ENCODE data around the gene LMO4. TPM values are rescaled to one million over a fixed set of nuclear protein-coding genes. Genes with fewer than 3 reads are reported as not detected.

The LMO4 gene
- total and polyA plus RNA-seq, 10 of the 15 experiments (the other 5 are each of a cell fraction or from before 2014, with no cell fraction given) = 3.8 to 76.6 (median 20.7) TPM

DNA sequence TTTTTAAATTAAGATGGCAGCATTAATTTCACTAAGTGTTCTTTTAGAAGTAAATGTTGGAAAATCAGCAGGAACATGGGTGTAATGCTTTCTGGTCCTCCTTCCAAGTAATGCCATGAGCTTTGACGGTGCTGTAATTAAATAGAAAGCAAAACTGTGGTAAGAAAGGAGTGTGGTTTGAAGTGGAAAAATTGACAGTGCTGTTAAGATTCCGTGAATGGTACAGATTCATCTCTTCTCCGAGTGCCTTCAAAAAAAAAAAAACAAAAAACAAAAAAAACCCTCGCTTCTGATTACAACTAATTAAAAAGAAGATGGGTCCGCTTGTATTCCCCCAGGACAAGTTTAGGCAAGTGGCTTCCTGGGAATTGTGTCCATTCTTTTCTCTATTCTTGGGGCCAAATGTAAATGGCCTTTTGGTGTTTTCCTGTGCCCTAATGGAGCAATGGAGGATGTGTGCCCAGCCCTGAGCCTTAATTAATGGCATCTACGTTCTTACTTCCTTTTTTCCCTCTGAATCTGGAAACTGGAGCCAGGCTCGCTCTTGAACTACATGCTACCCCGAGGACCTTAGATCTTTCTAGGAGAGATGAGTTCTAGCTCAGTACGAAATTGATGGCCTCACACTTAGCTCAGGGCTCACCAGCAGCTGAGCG is 5.1 kb downstream of the LMO4 start:
- Histone ChIP-seq H3K9ac (ENCODE audit: control insufficient read depth, insufficient read depth, low read length) (peak overlapping the region; percentile 79; the same call in 1 of the 2 replicates), H3K36me3 (ENCODE audit: control insufficient read depth in 2 of 2, insufficient read depth in 2 of 2, low read length in 1 of 2) (peaks cover 0 to 5% of the 10 kb centered on the region in 2 experiments; a peak in 1 of 4 replicates), H2AFZ (ENCODE audit: control insufficient read depth, low read depth, low read length) (no peak overlapping the region), H3K79me2 (ENCODE audit: control insufficient read depth, insufficient read depth, low read length) (peaks cover 56% of the 10 kb centered on the region), H4K20me1 (ENCODE audit: control insufficient read depth, insufficient read depth) (no peaks in the 10 kb centered on the region), H3K4me2 (ENCODE audit: control insufficient read depth, insufficient read depth) (peak overlapping the region; percentile 79), H3K4me1 (ENCODE audit: control insufficient read depth, insufficient read depth, low read length) (peaks cover 14% of the 10 kb centered on the region), H3K27me3 (replicated peaks in 1 of 2; ENCODE audit: control insufficient read depth in 2 of 2, insufficient read depth in 2 of 2, low read length in 1 of 2) (no peaks in the 10 kb centered on the region), H3K4me3 (peak overlapping the region; percentile 75), H3K9me3 (replicated peaks; ENCODE audit: control insufficient read depth, insufficient read depth, low read length) (no peaks in the 10 kb centered on the region), H3K27ac (ENCODE audit: control insufficient read depth, insufficient read depth) (peak overlapping the region; percentile 53)
- no TSS peak for BruUV-seq (replicated peaks)
- DNase-seq (ENCODE audit: low read depth, low spot score) (no peak), ATAC-seq (no peak), FAIRE-seq (no peak)
- WGBS (ENCODE audit: insufficient coverage, insufficient replicate concordance, low lambda C conversion rate, missing lambda C conversion rate) = 42% methylated on average over 10 of the region's 10 CpGs
- intact Hi-C loops (cut with micrococcal nuclease; ENCODE audit: unreplicated experiment) = loop anchor here (5.0 to 10.0 kb wide), 4 partner anchors 253 to 629 kb away; partner anchors contain the start of genes HS2ST1, SELENOF and SH3GLB1
- in situ Hi-C loops (cut with MboI) = loop anchor here (5.0 kb wide), 1 partner anchor 118 kb away; no protein-coding TSS in a partner anchor
- SMC1A ChIA-PET (ENCODE audit: uncharacterized antibody, unreplicated experiment) = interaction anchor here (0.9 to 1.6 kb wide), 10 partner anchors 8 to 620 kb away, joined by 3 to 5 read pairs (median 4); no protein-coding TSS in a partner anchor
- RAD21 ChIA-PET (ENCODE audit: unreplicated experiment) = interaction anchor here (0.9 to 7.9 kb wide), 4 partner anchors 117 to 620 kb away, joined by 3 to 55 read pairs (median 7); no protein-coding TSS in a partner anchor
- POLR2A ChIA-PET = interaction anchor here (0.6 kb wide), 2 partner anchors 259 to 1066 kb away, joined by 3 to 4 read pairs; no protein-coding TSS in a partner anchor
- CTCF ChIA-PET = interaction anchor here (0.7 to 1.8 kb wide), 6 partner anchors 7 to 620 kb away, joined by 3 to 12 read pairs (median 4); no protein-coding TSS in a partner anchor
- TF ChIP-seq, protein P1, sequence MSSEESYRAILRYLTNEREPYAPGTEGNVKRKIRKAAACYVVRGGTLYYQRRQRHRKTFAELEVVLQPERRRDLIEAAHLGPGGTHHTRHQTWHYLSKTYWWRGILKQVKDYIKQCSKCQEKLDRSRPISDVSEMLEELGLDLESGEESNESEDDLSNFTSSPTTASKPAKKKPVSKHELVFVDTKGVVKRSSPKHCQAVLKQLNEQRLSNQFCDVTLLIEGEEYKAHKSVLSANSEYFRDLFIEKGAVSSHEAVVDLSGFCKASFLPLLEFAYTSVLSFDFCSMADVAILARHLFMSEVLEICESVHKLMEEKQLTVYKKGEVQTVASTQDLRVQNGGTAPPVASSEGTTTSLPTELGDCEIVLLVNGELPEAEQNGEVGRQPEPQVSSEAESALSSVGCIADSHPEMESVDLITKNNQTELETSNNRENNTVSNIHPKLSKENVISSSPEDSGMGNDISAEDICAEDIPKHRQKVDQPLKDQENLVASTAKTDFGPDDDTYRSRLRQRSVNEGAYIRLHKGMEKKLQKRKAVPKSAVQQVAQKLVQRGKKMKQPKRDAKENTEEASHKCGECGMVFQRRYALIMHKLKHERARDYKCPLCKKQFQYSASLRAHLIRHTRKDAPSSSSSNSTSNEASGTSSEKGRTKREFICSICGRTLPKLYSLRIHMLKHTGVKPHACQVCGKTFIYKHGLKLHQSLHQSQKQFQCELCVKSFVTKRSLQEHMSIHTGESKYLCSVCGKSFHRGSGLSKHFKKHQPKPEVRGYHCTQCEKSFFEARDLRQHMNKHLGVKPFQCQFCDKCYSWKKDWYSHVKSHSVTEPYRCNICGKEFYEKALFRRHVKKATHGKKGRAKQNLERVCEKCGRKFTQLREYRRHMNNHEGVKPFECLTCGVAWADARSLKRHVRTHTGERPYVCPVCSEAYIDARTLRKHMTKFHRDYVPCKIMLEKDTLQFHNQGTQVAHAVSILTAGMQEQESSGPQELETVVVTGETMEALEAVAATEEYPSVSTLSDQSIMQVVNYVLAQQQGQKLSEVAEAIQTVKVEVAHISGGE (CRISPR knock-in tag; IDR thresholded peaks at IDR 0.05) = no peak
- no peak for TF ChIP-seq MYB (IDR thresholded peaks at IDR 0.05; ENCODE audit: borderline replicate concordance, low read depth, low read length)
- TF ChIP-seq, protein P2, sequence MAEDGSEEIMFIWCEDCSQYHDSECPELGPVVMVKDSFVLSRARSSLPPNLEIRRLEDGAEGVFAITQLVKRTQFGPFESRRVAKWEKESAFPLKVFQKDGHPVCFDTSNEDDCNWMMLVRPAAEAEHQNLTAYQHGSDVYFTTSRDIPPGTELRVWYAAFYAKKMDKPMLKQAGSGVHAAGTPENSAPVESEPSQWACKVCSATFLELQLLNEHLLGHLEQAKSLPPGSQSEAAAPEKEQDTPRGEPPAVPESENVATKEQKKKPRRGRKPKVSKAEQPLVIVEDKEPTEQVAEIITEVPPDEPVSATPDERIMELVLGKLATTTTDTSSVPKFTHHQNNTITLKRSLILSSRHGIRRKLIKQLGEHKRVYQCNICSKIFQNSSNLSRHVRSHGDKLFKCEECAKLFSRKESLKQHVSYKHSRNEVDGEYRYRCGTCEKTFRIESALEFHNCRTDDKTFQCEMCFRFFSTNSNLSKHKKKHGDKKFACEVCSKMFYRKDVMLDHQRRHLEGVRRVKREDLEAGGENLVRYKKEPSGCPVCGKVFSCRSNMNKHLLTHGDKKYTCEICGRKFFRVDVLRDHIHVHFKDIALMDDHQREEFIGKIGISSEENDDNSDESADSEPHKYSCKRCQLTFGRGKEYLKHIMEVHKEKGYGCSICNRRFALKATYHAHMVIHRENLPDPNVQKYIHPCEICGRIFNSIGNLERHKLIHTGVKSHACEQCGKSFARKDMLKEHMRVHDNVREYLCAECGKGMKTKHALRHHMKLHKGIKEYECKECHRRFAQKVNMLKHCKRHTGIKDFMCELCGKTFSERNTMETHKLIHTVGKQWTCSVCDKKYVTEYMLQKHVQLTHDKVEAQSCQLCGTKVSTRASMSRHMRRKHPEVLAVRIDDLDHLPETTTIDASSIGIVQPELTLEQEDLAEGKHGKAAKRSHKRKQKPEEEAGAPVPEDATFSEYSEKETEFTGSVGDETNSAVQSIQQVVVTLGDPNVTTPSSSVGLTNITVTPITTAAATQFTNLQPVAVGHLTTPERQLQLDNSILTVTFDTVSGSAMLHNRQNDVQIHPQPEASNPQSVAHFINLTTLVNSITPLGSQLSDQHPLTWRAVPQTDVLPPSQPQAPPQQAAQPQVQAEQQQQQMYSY (CRISPR knock-in tag; IDR thresholded peaks at IDR 0.05) = no peak
- TF ChIP-seq NRF1 (conservative IDR thresholded peaks at IDR 0.05; ENCODE audit: low read depth, low read length) = no peak
- TF ChIP-seq RUNX3 (IDR thresholded peaks at IDR 0.05; ENCODE audit: low read length) = peak; percentile 73
- TF ChIP-seq MEF2B (IDR thresholded peaks at IDR 0.05; ENCODE audit: partially characterized antibody, poor library complexity, severe bottlenecking) = peak; percentile 7
- TF ChIP-seq, protein P3, sequence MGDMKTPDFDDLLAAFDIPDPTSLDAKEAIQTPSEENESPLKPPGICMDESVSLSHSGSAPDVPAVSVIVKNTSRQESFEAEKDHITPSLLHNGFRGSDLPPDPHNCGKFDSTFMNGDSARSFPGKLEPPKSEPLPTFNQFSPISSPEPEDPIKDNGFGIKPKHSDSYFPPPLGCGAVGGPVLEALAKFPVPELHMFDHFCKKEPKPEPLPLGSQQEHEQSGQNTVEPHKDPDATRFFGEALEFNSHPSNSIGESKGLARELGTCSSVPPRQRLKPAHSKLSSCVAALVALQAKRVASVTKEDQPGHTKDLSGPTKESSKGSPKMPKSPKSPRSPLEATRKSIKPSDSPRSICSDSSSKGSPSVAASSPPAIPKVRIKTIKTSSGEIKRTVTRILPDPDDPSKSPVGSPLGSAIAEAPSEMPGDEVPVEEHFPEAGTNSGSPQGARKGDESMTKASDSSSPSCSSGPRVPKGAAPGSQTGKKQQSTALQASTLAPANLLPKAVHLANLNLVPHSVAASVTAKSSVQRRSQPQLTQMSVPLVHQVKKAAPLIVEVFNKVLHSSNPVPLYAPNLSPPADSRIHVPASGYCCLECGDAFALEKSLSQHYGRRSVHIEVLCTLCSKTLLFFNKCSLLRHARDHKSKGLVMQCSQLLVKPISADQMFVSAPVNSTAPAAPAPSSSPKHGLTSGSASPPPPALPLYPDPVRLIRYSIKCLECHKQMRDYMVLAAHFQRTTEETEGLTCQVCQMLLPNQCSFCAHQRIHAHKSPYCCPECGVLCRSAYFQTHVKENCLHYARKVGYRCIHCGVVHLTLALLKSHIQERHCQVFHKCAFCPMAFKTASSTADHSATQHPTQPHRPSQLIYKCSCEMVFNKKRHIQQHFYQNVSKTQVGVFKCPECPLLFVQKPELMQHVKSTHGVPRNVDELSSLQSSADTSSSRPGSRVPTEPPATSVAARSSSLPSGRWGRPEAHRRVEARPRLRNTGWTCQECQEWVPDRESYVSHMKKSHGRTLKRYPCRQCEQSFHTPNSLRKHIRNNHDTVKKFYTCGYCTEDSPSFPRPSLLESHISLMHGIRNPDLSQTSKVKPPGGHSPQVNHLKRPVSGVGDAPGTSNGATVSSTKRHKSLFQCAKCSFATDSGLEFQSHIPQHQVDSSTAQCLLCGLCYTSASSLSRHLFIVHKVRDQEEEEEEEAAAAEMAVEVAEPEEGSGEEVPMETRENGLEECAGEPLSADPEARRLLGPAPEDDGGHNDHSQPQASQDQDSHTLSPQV (IDR thresholded peaks at IDR 0.05) = no peak
- no peak for TF ChIP-seq ZSCAN29 (IDR thresholded peaks at IDR 0.05)
- no peak for TF ChIP-seq EGR1 (IDR thresholded peaks at IDR 0.05; ENCODE audit: borderline replicate concordance in 1 of 2, low read depth in 2 of 2, low read length in 2 of 2)
- no peak for TF ChIP-seq JUNB (IDR thresholded peaks at IDR 0.05)
- TF ChIP-seq KLF5 (IDR thresholded peaks at IDR 0.05; ENCODE audit: partially characterized antibody) = no peak
